ENCODE measurements around the gene NYAP2. TPM values are rescaled to one million over a fixed set of nuclear protein-coding genes. Genes with fewer than 3 reads are reported as not detected.

NYAP2 gene
- total RNA-seq, 2 donors from 2014 or later: not detected

DNA sequence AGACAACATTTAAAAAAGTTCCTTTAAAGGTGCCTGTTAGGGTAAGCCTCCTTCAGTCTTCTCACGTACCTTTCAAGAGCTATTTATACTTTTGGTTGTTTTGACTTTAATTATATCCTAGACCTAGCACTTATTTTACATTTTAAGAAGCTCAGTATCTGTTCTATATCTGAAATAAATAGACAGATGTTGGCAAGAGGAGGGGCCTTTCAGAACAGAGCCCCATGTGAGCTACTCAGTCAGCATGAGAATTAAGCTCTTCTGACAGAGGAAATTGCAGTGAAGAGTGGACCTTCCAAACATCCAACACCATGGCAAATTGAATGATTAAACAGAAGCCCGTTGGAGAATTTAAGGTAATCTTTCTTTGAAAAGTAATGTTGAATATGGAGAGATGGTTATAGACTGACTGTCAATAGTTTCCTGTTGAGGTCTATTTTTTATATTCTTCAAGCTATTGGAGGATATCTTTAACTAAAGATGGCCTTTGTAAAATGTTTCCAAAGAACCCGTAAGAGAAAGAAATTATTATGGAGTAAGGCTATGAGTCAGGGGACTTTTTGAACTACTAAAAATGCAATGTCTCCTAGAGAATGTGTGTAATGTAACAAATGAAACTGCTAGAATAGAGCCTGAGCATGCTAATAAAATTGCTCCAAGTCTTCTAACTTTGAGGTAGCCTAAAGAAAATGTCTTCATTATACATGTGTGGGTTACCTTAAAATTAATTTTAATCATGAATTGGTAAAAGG, 17.3 kb downstream of the NYAP2 start:
- Histone ChIP-seq H3K9ac (ENCODE audit: extremely low read depth, low read length, poor library complexity, severe bottlenecking) (no peak overlapping the region), H3K36me3 (ENCODE audit: control insufficient read depth, insufficient read depth, low read length) (no peaks in the 10 kb centered on the region), H3K27me3 (ENCODE audit: control insufficient read depth, insufficient read depth, low read length, poor library complexity, severe bottlenecking) (no peaks in the 10 kb centered on the region), H3K27ac (ENCODE audit: low read depth, low read length) (no peak overlapping the region), H3K4me3 (ENCODE audit: low read length) (no peak overlapping the region), H3K9me3 (ENCODE audit: control insufficient read depth, low read length) (no peaks in the 10 kb centered on the region), H3K4me1 (ENCODE audit: control insufficient read depth, insufficient read depth, low read length) (no peaks in the 10 kb centered on the region)
- WGBS, 2 experiments (ENCODE audit: insufficient coverage in 1 of 2, insufficient read length in 1 of 2): 85 to 91% methylated on average over 2 to 3 of the region's 3 CpGs
- H3K4me1 Mint-ChIP-seq: no peaks in the 10 kb centered on the region
- no peaks in the 10 kb centered on the region for H3K36me3 Mint-ChIP-seq (ENCODE audit: low read depth)
- TF ChIP-seq, protein P1, sequence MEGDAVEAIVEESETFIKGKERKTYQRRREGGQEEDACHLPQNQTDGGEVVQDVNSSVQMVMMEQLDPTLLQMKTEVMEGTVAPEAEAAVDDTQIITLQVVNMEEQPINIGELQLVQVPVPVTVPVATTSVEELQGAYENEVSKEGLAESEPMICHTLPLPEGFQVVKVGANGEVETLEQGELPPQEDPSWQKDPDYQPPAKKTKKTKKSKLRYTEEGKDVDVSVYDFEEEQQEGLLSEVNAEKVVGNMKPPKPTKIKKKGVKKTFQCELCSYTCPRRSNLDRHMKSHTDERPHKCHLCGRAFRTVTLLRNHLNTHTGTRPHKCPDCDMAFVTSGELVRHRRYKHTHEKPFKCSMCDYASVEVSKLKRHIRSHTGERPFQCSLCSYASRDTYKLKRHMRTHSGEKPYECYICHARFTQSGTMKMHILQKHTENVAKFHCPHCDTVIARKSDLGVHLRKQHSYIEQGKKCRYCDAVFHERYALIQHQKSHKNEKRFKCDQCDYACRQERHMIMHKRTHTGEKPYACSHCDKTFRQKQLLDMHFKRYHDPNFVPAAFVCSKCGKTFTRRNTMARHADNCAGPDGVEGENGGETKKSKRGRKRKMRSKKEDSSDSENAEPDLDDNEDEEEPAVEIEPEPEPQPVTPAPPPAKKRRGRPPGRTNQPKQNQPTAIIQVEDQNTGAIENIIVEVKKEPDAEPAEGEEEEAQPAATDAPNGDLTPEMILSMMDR (conservative IDR thresholded peaks at IDR 0.05): no peak
- no peaks in the 10 kb centered on the region for H3K9me3 Mint-ChIP-seq
- H3K27ac Mint-ChIP-seq: no peak overlapping the region
- no peak for DNase-seq
- no peak overlapping the region for H3K4me3 Mint-ChIP-seq
- H3K27me3 Mint-ChIP-seq (ENCODE audit: insufficient read depth): no peaks in the 10 kb centered on the region

GRCh38 chr2:225419033-225419432, 19.5 kb downstream of the NYAP2 start:
- Histone ChIP-seq H3K4me1 (ENCODE audit: control insufficient read depth, insufficient read depth, low read length) (no peaks in the 10 kb centered on the region), H3K4me3 (ENCODE audit: low read length) (no peak overlapping the region), H3K36me3 (ENCODE audit: control insufficient read depth, insufficient read depth, low read length) (no peaks in the 10 kb centered on the region), H3K9ac (ENCODE audit: extremely low read depth, low read length, poor library complexity, severe bottlenecking) (no peak overlapping the region), H3K27ac (ENCODE audit: low read depth, low read length) (no peak overlapping the region), H3K27me3 (ENCODE audit: control insufficient read depth, insufficient read depth, low read length, poor library complexity, severe bottlenecking) (no peaks in the 10 kb centered on the region), H3K9me3 (ENCODE audit: control insufficient read depth, low read length) (no peaks in the 10 kb centered on the region)
- Mint-ChIP-seq H3K9me3 (no peaks in the 10 kb centered on the region), H3K36me3 (ENCODE audit: low read depth) (no peaks in the 10 kb centered on the region), H3K27me3 (ENCODE audit: insufficient read depth) (no peaks in the 10 kb centered on the region), H3K4me1 (no peaks in the 10 kb centered on the region), H3K27ac (no peak overlapping the region), H3K4me3 (no peak overlapping the region)
- no peak for DNase-seq
- 95 to 96% methylated on average over 6 of the region's 6 CpGs for WGBS, 2 experiments (ENCODE audit: insufficient coverage in 1 of 2, insufficient read length in 1 of 2)
- TF ChIP-seq, protein P1 (conservative IDR thresholded peaks at IDR 0.05): no peak

DNA sequence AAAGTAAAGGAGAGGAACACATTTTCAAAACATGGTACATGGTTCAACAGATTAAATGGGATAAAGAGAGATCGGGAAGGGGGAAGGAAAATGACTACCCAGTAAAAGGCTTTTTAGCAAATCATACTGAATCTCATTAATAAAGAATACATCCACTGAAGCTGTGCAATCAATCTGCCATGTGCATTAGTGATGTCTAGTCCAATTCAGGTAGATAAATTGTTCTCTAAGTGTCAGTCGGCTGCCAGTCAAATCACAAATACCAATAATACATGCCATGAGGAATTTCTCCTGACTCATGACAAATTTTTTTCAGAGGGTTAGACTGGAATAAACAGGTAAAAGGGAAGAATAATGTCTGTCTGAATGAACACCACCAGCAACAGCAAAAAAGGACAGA, 22.6 kb downstream of the NYAP2 start:
- Histone ChIP-seq H3K27ac (ENCODE audit: low read depth, low read length) (no peak overlapping the region), H3K9me3 (ENCODE audit: control insufficient read depth, low read length) (no peaks in the 10 kb centered on the region), H3K9ac (ENCODE audit: extremely low read depth, low read length, poor library complexity, severe bottlenecking) (no peak overlapping the region), H3K27me3 (ENCODE audit: control insufficient read depth, insufficient read depth, low read length, poor library complexity, severe bottlenecking) (no peaks in the 10 kb centered on the region), H3K36me3 (ENCODE audit: control insufficient read depth, insufficient read depth, low read length) (no peaks in the 10 kb centered on the region), H3K4me1 (ENCODE audit: control insufficient read depth, insufficient read depth, low read length) (no peaks in the 10 kb centered on the region), H3K4me3 (ENCODE audit: low read length) (no peak overlapping the region)
- no peaks in the 10 kb centered on the region for H3K27me3 Mint-ChIP-seq (ENCODE audit: insufficient read depth)
- DNase-seq: no peak
- H3K9me3 Mint-ChIP-seq: no peaks in the 10 kb centered on the region
- TF ChIP-seq, protein P1 (conservative IDR thresholded peaks at IDR 0.05): no peak
- no peaks in the 10 kb centered on the region for H3K36me3 Mint-ChIP-seq (ENCODE audit: low read depth)
- WGBS, 2 experiments (ENCODE audit: insufficient coverage in 1 of 2, insufficient read length in 1 of 2): 100% methylated on average over 2 of the region's 2 CpGs; no CpG with 5 or more reads in 1 of the 2 experiments
- H3K4me1 Mint-ChIP-seq: no peaks in the 10 kb centered on the region
- no peak overlapping the region for H3K4me3 Mint-ChIP-seq
- no peak overlapping the region for H3K27ac Mint-ChIP-seq

Data from endodermal cell (in vitro differentiated cells).